GM23248 (cell line): Measurements from ENCODE around the gene CHN2. TPM values are rescaled to one million over a fixed set of nuclear protein-coding genes. Genes with fewer than 3 reads are reported as not detected.

Experiments
- DNase-seq: peaks from one replicate; pipeline ENCODE4 v3.0.0-alpha.2; 2015
- H2AFZ ChIP-seq: fragments of 200-600 bp; sonication (generic); 2 replicates; pipeline ENCODE4 v1.6.1; 2016; ENCODE audit warnings: antibody characterized with exemption
- H3F3A ChIP-seq: fragments of 200-600 bp; sonication (generic); 2 replicates; pipeline ENCODE4 v1.6.1; 2016; ENCODE audit warnings: mild to moderate bottlenecking, antibody characterized with exemption, mixed run types; ENCODE audit not compliant: insufficient read depth
- H3K27ac ChIP-seq: fragments of 200-600 bp; sonication (generic); 2 replicates; pipeline ENCODE4 v1.5.1; 2016; ENCODE audit warnings: mild to moderate bottlenecking
- H3K27me3 ChIP-seq: fragments of 200-600 bp; sonication (generic); replicated peaks from 2 replicates; pipeline ENCODE4 v1.6.1; 2016; ENCODE audit warnings: mild to moderate bottlenecking; ENCODE audit not compliant: insufficient read depth
- H3K36me3 ChIP-seq: fragments of 200-600 bp; sonication (generic); 2 replicates; pipeline ENCODE4 v1.6.1; 2016; ENCODE audit warnings: low read depth, mild to moderate bottlenecking
- H3K4me1 ChIP-seq: fragments of 200-600 bp; sonication (generic); 2 replicates; pipeline ENCODE4 v1.6.1; 2016; ENCODE audit warnings: mild to moderate bottlenecking; ENCODE audit not compliant: insufficient read depth
- H3K4me2 ChIP-seq: fragments of 200-600 bp; sonication (generic); one replicate; pipeline ENCODE4 v1.6.1; 2016; ENCODE audit warnings: mild to moderate bottlenecking; ENCODE audit not compliant: unreplicated experiment
- H3K4me3 ChIP-seq: fragments of 200-600 bp; sonication (generic); 2 replicates; pipeline ENCODE4 v1.5.1; 2016; ENCODE audit warnings: mild to moderate bottlenecking
- H3K79me2 ChIP-seq: fragments of 200-600 bp; sonication (generic); 2 replicates; pipeline ENCODE4 v1.6.1; 2016; ENCODE audit warnings: mild to moderate bottlenecking; ENCODE audit not compliant: insufficient read depth
- H3K9ac ChIP-seq: fragments of 200-600 bp; sonication (generic); 2 replicates; pipeline ENCODE4 v1.6.1; 2016; ENCODE audit warnings: mild to moderate bottlenecking
- H3K9me2 ChIP-seq: fragments of 200-600 bp; sonication (generic); 2 replicates; pipeline ENCODE4 v1.6.1; 2016; ENCODE audit warnings: mixed run types, mild to moderate bottlenecking, moderate library complexity; ENCODE audit not compliant: insufficient read depth
- H3K9me3 ChIP-seq: fragments of 200-600 bp; sonication (generic); one replicate; pipeline ENCODE4 v1.6.1; 2017; ENCODE audit warnings: low read depth
- H4K20me1 ChIP-seq: fragments of 200-600 bp; sonication (generic); 2 replicates; pipeline ENCODE4 v1.6.0; 2016; ENCODE audit not compliant: insufficient read depth
- EZH2 ChIP-seq: fragments of 200-600 bp; sonication (generic); IDR thresholded peaks from 2 replicates; pipeline ENCODE4 v1.6.1; 2018; ENCODE audit warnings: antibody characterized with exemption, mild to moderate bottlenecking; ENCODE audit not compliant: insufficient read depth, poor library complexity, severe bottlenecking
- EZH2phosphoT487 ChIP-seq: fragments of 200-600 bp; sonication (generic); IDR thresholded peaks from 2 replicates; pipeline ENCODE4 v1.6.1; 2018; ENCODE audit warnings: antibody characterized with exemption, moderate library complexity, mild to moderate bottlenecking, low read depth; ENCODE audit not compliant: insufficient read depth
- WGBS, 2 experiments: methylation state at CpG; one replicate each; pipeline ENCODE4 v1.1.6; 2015 to 2017; ENCODE audit warnings: low lambda C conversion rate in 2 of 2, low coverage in 1 of 2; ENCODE audit errors: missing lambda C conversion rate in 2 of 2; 5-methylcytosine and 5-hydroxymethylcytosine counted together
- in situ Hi-C: fragments of 300-500 bp; cut with MboI; formaldehyde crosslinking; loops from 2 replicates; pipeline ENCODE4 v1.15.0; 2020
- polyA plus RNA-seq: library from polyadenylated mRNA; unstranded; fragments of >200 nt; fragmentation: Nextera tagmentation; extraction: Ambion mirVana; gene quantifications from 2 replicates; pipeline ENCODE4 v1.2.1, GENCODE V29; 2016
- total RNA-seq: library from RNA; depleted of rRNA; stranded (reverse); fragments of >200 nt; shearing (Covaris generic); gene quantifications from 2 replicates; pipeline ENCODE4 v1.2.3, GENCODE V29; 2014

CHN2 gene
- total and polyA plus RNA-seq, 2 experiments from 2014 or later = 1.5 to 2.3 TPM

DNA sequence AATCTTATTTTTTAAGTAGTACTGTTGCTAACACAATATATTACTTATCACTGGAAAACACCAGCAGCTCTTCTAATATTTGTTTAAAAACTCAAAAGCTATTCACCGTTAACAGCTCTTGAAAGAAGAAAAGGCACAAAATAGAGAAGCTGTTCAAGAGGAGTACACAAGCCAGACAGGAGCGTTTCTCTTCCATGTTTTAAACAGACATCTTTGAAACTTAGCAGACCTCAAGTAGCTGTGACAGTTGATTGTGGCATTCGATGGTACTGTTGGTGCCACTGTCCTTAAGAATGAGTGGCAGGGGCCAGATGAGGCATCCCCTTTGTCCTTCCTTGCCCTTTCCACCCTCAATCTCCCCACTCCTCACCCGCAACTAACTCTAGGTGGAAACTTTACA lies 287.5 kb downstream of the CHN2 start:
- Histone ChIP-seq H3K27me3 (no peaks in the 10 kb centered on the region), H3K9ac (no peak overlapping the region), H3F3A (no peaks in the 10 kb centered on the region), H3K9me2 (no peaks in the 10 kb centered on the region), H3K36me3 (no peaks in the 10 kb centered on the region), H3K4me2 (no peak overlapping the region), H3K4me3 (no peak overlapping the region), H4K20me1 (no peaks in the 10 kb centered on the region), H3K27ac (no peak overlapping the region), H3K9me3 (no peaks in the 10 kb centered on the region), H3K79me2 (no peaks in the 10 kb centered on the region), H3K4me1 (no peaks in the 10 kb centered on the region; the same call in 1 of the 2 replicates), H2AFZ (no peak overlapping the region)
- WGBS, 2 experiments = 85 to 93% methylated on average over 4 of the region's 4 CpGs
- TF ChIP-seq EZH2 = no peak
- TF ChIP-seq EZH2phosphoT487 = no peak
- DNase-seq = no peak
- in situ Hi-C loops = no loop called here

- H3F3A ChIP-seq = peaks cover 5% of the 10 kb centered on the region
- in situ Hi-C loops = no loop called here
- H3K9me3 ChIP-seq = no peaks in the 10 kb centered on the region
- H3K9me2 ChIP-seq = no peaks in the 10 kb centered on the region
- no peaks in the 10 kb centered on the region for H3K27me3 ChIP-seq
- no peaks in the 10 kb centered on the region for H3K36me3 ChIP-seq
- no peaks in the 10 kb centered on the region for H3K79me2 ChIP-seq
- no peak overlapping the region for H3K27ac ChIP-seq
- peaks cover 14% of the 10 kb centered on the region for H3K4me1 ChIP-seq
- H3K9ac ChIP-seq = no peak overlapping the region
- no peak overlapping the region for H3K4me3 ChIP-seq
- no peak for DNase-seq
- H2AFZ ChIP-seq = no peak overlapping the region
- 85 to 89% methylated on average over 11 of the region's 11 CpGs for WGBS, 2 experiments
- TF ChIP-seq EZH2 (no peak), EZH2phosphoT487 (no peak)
- no peaks in the 10 kb centered on the region for H4K20me1 ChIP-seq
- no peak overlapping the region for H3K4me2 ChIP-seq
These were observed 288.9 kb downstream of the CHN2 start for GRCh38 chr7:29483219-29484104.

GRCh38 chr7:29484280-29484679 lies 289.7 kb downstream of the CHN2 start:
- WGBS, 2 experiments = 97 to 100% methylated on average over 3 of the region's 3 CpGs
- no peaks in the 10 kb centered on the region for H3K79me2 ChIP-seq
- H3K9me2 ChIP-seq = no peaks in the 10 kb centered on the region
- H3K4me1 ChIP-seq = peaks cover 22% of the 10 kb centered on the region
- TF ChIP-seq EZH2 (no peak), EZH2phosphoT487 (no peak)
- no peak overlapping the region for H2AFZ ChIP-seq
- H3K9ac ChIP-seq = no peak overlapping the region
- H4K20me1 ChIP-seq = no peaks in the 10 kb centered on the region
- H3K27ac ChIP-seq = no peak overlapping the region
- no peaks in the 10 kb centered on the region for H3K36me3 ChIP-seq
- in situ Hi-C loops = no loop called here
- H3K27me3 ChIP-seq = no peaks in the 10 kb centered on the region
- DNase-seq = no peak
- H3K9me3 ChIP-seq = no peaks in the 10 kb centered on the region
- H3K4me2 ChIP-seq = no peak overlapping the region
- peaks cover 13% of the 10 kb centered on the region for H3F3A ChIP-seq
- H3K4me3 ChIP-seq = no peak overlapping the region

DNA sequence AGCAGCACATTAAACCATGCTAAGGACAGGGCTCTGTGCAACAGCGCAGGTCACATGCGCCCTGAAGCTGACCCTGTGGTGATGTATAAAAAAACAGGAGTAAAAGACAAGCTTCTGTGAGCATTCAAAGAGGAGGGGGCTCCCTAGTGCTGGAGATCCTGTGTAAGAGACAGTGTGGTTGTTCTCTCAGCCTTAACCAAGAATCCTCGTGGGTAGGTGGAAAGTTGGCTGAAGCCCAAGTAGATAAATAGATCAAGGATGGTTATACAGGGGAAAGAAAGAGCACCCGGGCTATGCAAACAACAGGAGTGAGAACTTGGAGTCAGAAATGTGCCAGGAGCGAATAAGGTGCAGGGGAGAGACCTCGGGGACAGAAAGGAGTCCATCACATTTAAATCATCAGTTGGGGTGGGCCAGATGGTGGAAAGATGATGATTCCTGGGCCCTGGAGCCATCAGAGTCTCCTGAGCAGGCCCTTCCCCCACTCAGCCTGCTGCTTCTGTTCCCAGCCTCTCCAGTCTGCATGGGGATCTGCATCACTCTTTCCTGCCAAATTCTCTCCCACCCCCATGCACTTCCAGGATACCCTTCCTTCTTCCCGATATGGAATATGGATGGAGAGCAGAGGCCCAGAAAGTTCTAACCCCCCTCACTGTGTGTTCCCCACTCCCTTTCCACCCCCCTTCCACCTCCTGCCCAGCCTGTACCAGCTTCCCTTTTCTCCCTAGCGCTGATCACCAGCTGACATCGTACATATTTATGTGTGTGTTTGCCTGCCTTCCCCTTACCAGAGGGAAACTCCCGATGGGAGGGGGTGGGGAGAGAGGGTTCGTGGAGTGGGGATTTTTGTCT lies 291.0 kb downstream of the CHN2 start:
- Histone ChIP-seq H4K20me1 (no peaks in the 10 kb centered on the region), H3F3A (peaks cover 26% of the 10 kb centered on the region), H3K9me2 (no peaks in the 10 kb centered on the region), H3K4me3 (no peak overlapping the region), H3K9me3 (no peaks in the 10 kb centered on the region), H2AFZ (no peak overlapping the region), H3K79me2 (no peaks in the 10 kb centered on the region), H3K9ac (no peak overlapping the region), H3K4me1 (peaks cover 32% of the 10 kb centered on the region), H3K36me3 (no peaks in the 10 kb centered on the region), H3K27ac (no peak overlapping the region), H3K27me3 (no peaks in the 10 kb centered on the region), H3K4me2 (no peak overlapping the region)
- in situ Hi-C loops = no loop called here
- TF ChIP-seq EZH2phosphoT487 (no peak), EZH2 (no peak)
- no peak for DNase-seq
- 72 to 74% methylated on average over 11 of the region's 11 CpGs for WGBS, 2 experiments
